ENCODE measurements around the gene USP5. TPM values are rescaled to one million over a fixed set of nuclear protein-coding genes. Genes with fewer than 3 reads are reported as not detected.

The USP5 gene
- total RNA-seq, 1 experiment from 2014 or later = 158 TPM

GRCh38 chr12:6854036-6854435 is 2.1 kb downstream of the USP5 start:
- Mint-ChIP-seq H3K36me3 (peaks cover 40% of the 10 kb centered on the region), H3K27ac (peak overlapping the region; percentile 31; the same call in 1 of the 2 replicates), H3K4me3 (peak overlapping the region; percentile 95), H3K4me1 (peaks cover 19% of the 10 kb centered on the region), H3K9me3 (no peaks in the 10 kb centered on the region), H3K27me3 (ENCODE audit: low read depth) (no peaks in the 10 kb centered on the region)
- POLR2A ChIA-PET = no interaction called here
- CTCF ChIA-PET = interaction anchor here (3.1 to 6.0 kb wide), 4 partner anchors 13 to 37 kb away, joined by 23 to 181 read pairs (median 41); partner anchors contain the start of genes GNB3, SPSB2 and TPI1
- TF ChIP-seq ZSCAN18 (CRISPR knock-in tag; IDR thresholded peaks at IDR 0.05) (no peak), TEAD1 (CRISPR knock-in tag; IDR thresholded peaks at IDR 0.05) (no peak), STAT6 (CRISPR knock-in tag; conservative IDR thresholded peaks at IDR 0.05; ENCODE audit: low read depth) (no peak), ATF3 (CRISPR knock-in tag; conservative IDR thresholded peaks at IDR 0.05) (no peak), RORB (CRISPR knock-in tag; IDR thresholded peaks at IDR 0.05) (no peak), ESRRA (CRISPR knock-in tag; IDR thresholded peaks at IDR 0.05; ENCODE audit: borderline replicate concordance) (no peak), ETV6 (CRISPR knock-in tag; IDR thresholded peaks at IDR 0.05) (no peak), PRRX2 (CRISPR knock-in tag; IDR thresholded peaks at IDR 0.05) (no peak), ZMAT4 (CRISPR knock-in tag; IDR thresholded peaks at IDR 0.05) (no peak), EMX1 (CRISPR knock-in tag; IDR thresholded peaks at IDR 0.05) (no peak), PRDM15 (CRISPR knock-in tag; IDR thresholded peaks at IDR 0.05) (no peak), GRHL2 (CRISPR knock-in tag; IDR thresholded peaks at IDR 0.05; ENCODE audit: insufficient replicate concordance, severe bottlenecking) (no peak), AR (CRISPR knock-in tag; IDR thresholded peaks at IDR 0.05) (no peak), ERG (CRISPR knock-in tag; IDR thresholded peaks at IDR 0.05) (no peak), USF2 (CRISPR knock-in tag; IDR thresholded peaks at IDR 0.05) (no peak), HMGXB4 (CRISPR knock-in tag; IDR thresholded peaks at IDR 0.05) (no peak), IRF2 (CRISPR knock-in tag; IDR thresholded peaks at IDR 0.05; ENCODE audit: borderline replicate concordance, low read depth) (no peak), MAX (CRISPR knock-in tag; IDR thresholded peaks at IDR 0.05) (no peak), CREM (CRISPR knock-in tag; IDR thresholded peaks at IDR 0.05) (no peak)
- DNase-seq (ENCODE audit: low spot score) (no peak), ATAC-seq (no peak)

Measured in WTC11 (cell line).